ENCODE measurements around the gene FARS2. TPM values are rescaled to one million over a fixed set of nuclear protein-coding genes. Genes with fewer than 3 reads are reported as not detected.
A peak's percentile ranks its signal among the peaks of the same experiment; 100 is the strongest.

FARS2 gene
- total and polyA plus RNA-seq, 10 donors, result 9.0 to 27.4 (median 19.8) TPM

- H3K4me3 ChIP-seq, result no peak overlapping the region
- no peaks in the 10 kb centered on the region for H3K27me3 ChIP-seq (replicated peaks in 1 of 7)
- intact Hi-C loops (cut with DNase I; ENCODE audit: low total_unique reads), result no loop called here
- H3K4me1 ChIP-seq, result peaks cover 0 to 49% (median 11%) of the 10 kb centered on the region in 6 donors
- peak overlapping the region in 1 of 8 donors; percentile 30 for H3K27ac ChIP-seq
- 84 to 95% (median 88%) methylated on average over 3 of the region's 3 CpGs for WGBS, 5 donors
- TF ChIP-seq CTCF (IDR thresholded peaks at IDR 0.05 in 8 of 11, conservative IDR thresholded peaks at IDR 0.05 in 3 of 11), result no peak
- no peak for TF ChIP-seq POLR2AphosphoS5 (IDR thresholded peaks at IDR 0.05)
- no peak for TF ChIP-seq POLR2A (IDR thresholded peaks at IDR 0.05)
- no peak for DNase-seq
- H3K36me3 ChIP-seq, result no peaks in the 10 kb centered on the region
- no peaks in the 10 kb centered on the region for H3K9me3 ChIP-seq
Measured at GRCh38 chr6:5664149-5664548, 402.8 kb downstream of the FARS2 start.

- H3K9me3 ChIP-seq, result no peaks in the 10 kb centered on the region
- DNase-seq, result peak; percentile 86
- intact Hi-C loops (cut with DNase I; ENCODE audit: low total_unique reads), result no loop called here
- peaks cover 0 to 49% (median 11%) of the 10 kb centered on the region in 6 donors for H3K4me1 ChIP-seq
- H3K36me3 ChIP-seq, result no peaks in the 10 kb centered on the region
- H3K4me3 ChIP-seq, result no peak overlapping the region
- TF ChIP-seq POLR2AphosphoS5 (IDR thresholded peaks at IDR 0.05) (peak; percentile 41 to 70 (median 57)), POLR2A (IDR thresholded peaks at IDR 0.05) (no peak)
- H3K27ac ChIP-seq, result peak overlapping the region in 6 of 8 donors; percentile 3 to 53 (median 38)
- WGBS, 5 donors, result 46 to 74% (median 62%) methylated on average over 6 to 8 of the region's 8 CpGs
- no peaks in the 10 kb centered on the region for H3K27me3 ChIP-seq (replicated peaks in 1 of 7)
Measured at GRCh38 chr6:5665173-5665572, 403.9 kb downstream of the FARS2 start.

- DNase-seq, result no peak
- WGBS, 5 donors, result 75 to 89% (median 84%) methylated on average over 2 of the region's 2 CpGs
- no peak overlapping the region for H3K4me3 ChIP-seq
- no peaks in the 10 kb centered on the region for H3K27me3 ChIP-seq (replicated peaks in 1 of 7)
- H3K27ac ChIP-seq, result peak overlapping the region in 6 of 8 donors; percentile 3 to 53 (median 38)
- no peak for TF ChIP-seq CTCF (IDR thresholded peaks at IDR 0.05 in 8 of 11, conservative IDR thresholded peaks at IDR 0.05 in 3 of 11)
- TF ChIP-seq POLR2A (IDR thresholded peaks at IDR 0.05), result no peak
- no peak for TF ChIP-seq POLR2AphosphoS5 (IDR thresholded peaks at IDR 0.05)
- intact Hi-C loops (cut with DNase I; ENCODE audit: low total_unique reads), result no loop called here
- no peaks in the 10 kb centered on the region for H3K9me3 ChIP-seq
- peaks cover 0 to 52% (median 13%) of the 10 kb centered on the region in 6 donors for H3K4me1 ChIP-seq
- H3K36me3 ChIP-seq, result no peaks in the 10 kb centered on the region
Measured at GRCh38 chr6:5665667-5666066, 404.4 kb downstream of the FARS2 start.

GRCh38 chr6:5666695-5667094 lies 405.4 kb downstream of the FARS2 start:
- H3K9me3 ChIP-seq, result no peaks in the 10 kb centered on the region
- TF ChIP-seq CTCF (IDR thresholded peaks at IDR 0.05 in 8 of 11, conservative IDR thresholded peaks at IDR 0.05 in 3 of 11), result no peak
- no peak for TF ChIP-seq POLR2AphosphoS5 (IDR thresholded peaks at IDR 0.05)
- TF ChIP-seq POLR2A (IDR thresholded peaks at IDR 0.05), result no peak
- H3K4me3 ChIP-seq, result no peak overlapping the region
- no peak for DNase-seq
- WGBS, 5 donors, result 83 to 97% (median 94%) methylated on average over 7 of the region's 7 CpGs
- H3K36me3 ChIP-seq, result no peaks in the 10 kb centered on the region
- peaks cover 0 to 62% (median 22%) of the 10 kb centered on the region in 6 donors for H3K4me1 ChIP-seq
- intact Hi-C loops (cut with DNase I; ENCODE audit: low total_unique reads), result no loop called here
- no peaks in the 10 kb centered on the region for H3K27me3 ChIP-seq (replicated peaks in 1 of 7)
- H3K27ac ChIP-seq, result no peak overlapping the region

- no peaks in the 10 kb centered on the region for H3K27me3 ChIP-seq (replicated peaks in 1 of 7)
- no peaks in the 10 kb centered on the region for H3K9me3 ChIP-seq
- no peak overlapping the region for H3K4me3 ChIP-seq
- peak overlapping the region in 1 of 8 donors; percentile 16 for H3K27ac ChIP-seq
- no peak for DNase-seq
- H3K36me3 ChIP-seq, result no peaks in the 10 kb centered on the region
- intact Hi-C loops (cut with DNase I; ENCODE audit: low total_unique reads), result no loop called here
- peaks cover 0 to 72% (median 32%) of the 10 kb centered on the region in 6 donors for H3K4me1 ChIP-seq
- WGBS, 5 donors, result 27 to 54% (median 40%) methylated on average over 5 of the region's 5 CpGs
- TF ChIP-seq POLR2AphosphoS5 (IDR thresholded peaks at IDR 0.05), result no peak
- TF ChIP-seq CTCF (IDR thresholded peaks at IDR 0.05 in 8 of 11, conservative IDR thresholded peaks at IDR 0.05 in 3 of 11), result no peak
- TF ChIP-seq POLR2A (IDR thresholded peaks at IDR 0.05), result no peak
Measured at GRCh38 chr6:5667737-5668136, 406.4 kb downstream of the FARS2 start.

Data from spleen (tissue), 11 donors.